Activated CD4-positive, CD25-positive, alpha-beta regulatory T cell treated with anti-CD3 and anti-CD28 coated beads, Interleukin-2, amount 50 U/mL, for 16 hours (primary cell): ENCODE measurements around the gene COPS6.

Source experiments
- DNase-seq: peaks from one replicate; pipeline ENCODE4 v3.0.0-alpha.2; 2020; ENCODE audit warnings: low read depth, low spot score

COPS6 gene

DNA sequence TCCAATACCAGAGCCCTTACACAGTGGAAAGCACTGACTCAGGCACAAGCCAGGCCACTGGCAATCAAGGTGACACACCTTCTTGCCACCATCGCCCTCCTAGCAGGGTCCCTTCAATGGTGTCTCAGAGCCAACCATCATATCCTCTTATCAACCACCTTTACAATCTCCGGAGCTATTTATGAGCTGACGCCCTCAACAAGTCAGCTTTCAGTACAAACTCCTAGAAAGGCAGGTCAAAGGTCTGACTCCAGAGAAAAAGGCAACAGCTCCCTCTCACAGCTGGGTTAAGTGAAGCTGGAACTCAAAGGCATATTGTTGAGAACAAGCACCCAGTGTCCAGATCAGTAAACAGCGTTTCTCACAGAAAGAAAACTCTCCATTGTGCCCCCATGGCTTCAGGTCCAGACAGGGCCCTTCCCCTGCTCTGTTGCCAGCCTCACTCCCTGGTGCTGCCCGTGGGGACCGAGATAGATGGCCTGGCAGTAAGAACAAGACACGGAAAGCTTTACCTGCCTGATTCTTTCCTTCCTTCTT is 9.7 kb upstream of the COPS6 start:
- DNase-seq, result no peak

DNA sequence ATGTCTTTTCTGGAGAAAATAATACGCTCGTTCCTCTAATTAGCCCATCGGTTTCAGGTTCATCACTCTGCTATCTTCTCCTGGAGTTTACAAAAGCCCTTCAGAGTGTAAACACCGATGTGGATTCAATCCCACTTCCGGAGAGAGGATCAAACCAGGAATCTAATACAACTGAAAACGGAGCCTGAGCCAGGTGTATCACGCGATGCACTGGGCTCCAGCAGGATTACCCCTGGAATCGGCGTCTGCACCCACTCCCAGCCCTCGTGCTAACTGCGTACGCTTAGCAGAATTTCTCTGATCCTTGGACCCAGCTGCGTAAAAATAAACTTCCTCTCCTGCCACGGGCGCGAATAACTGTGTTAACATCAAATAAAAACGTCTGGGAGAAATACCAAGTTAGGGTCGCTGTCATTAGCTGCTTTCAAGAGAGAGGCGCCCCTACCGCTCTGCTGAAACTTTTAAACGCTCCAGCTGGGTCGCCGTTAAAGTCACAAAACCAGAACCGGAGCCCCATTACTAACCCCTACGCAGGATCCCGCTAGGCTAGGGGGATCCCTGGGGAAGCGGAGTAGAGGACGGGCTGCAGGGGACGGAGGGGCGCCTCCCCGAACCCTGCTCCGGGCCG is 7.7 kb upstream of the COPS6 start:
- DNase-seq, result no peak

DNA sequence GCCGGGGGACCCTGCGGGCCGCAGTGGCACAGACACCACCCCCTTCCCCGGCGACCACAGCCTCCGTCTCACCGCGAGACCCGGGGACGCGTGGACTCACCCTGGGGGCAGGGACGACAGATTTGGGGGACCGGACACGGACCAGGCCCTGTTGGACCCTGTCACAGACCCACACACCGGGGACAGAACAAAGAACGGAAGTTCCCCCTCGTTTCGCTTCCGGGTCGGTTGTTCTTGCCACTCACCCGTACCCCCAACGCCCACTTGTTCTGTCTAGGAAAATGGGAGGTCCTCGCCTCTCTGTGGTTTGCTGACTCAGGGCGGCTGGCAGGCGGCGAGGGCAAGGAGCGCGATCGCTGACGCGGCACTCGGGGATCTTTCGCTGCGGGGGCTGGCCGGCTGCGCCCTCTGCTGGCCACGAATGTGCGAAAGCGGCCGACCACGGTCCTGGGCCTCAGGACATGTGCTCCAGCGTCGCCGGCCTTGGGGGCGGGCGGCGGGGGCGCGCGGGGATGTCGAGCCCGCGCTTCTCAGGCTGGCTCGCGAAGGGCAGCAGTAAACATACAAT is 7.2 kb upstream of the COPS6 start, which contains the start of gene ZNF3:
ZNF3 (minus strand) TSS at position 189 of the 568 bp plus-strand sequence. CDS start 4,366 bp downstream, outside the sequence.
- peak; percentile 96 for DNase-seq

DNA sequence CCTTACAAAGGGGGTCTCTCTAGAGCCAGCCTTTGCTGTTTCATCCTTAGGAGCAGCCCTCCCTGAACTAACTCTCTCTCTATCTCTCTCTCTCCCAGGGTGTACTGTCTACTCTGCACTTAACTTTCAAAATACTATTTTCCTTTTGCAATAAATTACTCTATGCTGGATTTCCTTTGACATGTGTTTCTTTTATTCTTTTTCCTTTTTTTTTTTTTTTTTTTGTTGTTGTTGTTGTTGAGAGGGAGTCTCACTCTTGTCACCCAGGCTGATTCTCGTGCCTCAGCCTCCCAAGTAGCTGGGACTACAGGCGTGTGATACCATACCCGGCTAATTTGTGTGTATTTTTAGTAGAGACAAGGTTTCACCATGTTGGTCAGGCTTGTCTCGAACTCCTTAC is 5.8 kb upstream of the COPS6 start:
- no peak for DNase-seq

DNA sequence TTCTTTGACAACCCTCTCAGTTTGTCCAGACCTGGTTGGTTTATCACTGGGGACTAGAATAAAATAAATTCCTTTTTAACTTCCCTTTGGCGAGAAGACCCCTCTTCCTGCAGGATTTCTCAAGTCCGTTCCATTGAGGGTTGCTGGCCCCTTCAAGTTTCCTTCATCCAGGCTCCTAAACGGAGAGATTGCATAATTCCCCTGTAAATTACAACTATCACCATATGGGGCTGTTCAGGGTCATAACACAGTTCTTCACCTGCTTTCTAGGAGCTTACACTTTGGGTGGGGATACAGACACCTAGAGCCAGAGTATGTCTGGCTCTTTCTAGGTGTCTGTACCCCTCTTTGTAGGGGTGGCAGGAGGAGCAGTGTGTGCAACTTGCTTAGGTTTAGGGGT is 3.3 kb upstream of the COPS6 start:
- no peak for DNase-seq

GRCh38 chr7:100087055-100087750 is 1.6 kb upstream of the COPS6 start:
- DNase-seq, result no peak

DNA sequence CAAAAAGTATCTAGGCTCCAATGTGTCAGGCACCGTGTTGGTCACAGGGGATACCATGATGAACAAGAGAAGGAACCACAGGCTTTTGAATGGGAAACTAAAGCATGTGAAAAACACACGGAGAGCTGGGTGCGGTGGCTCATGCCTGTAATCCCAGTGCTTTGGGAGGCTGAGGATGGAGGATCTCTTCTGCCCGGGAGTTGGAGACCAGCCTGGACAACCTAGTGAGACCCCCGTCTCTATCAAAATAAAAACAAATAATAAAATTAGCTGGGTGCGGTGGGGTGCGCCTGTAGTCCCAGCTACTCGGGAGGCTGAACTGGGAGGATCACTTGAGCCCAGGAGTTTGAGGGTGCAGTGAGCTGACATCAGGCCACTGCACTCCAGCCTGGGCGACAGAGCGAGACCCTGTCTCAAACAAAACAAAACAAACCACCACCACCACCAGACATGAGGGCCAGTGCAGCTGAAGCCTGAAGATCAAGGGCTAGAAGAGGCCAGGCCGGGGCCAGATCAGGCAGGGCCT is 611 bp upstream of the COPS6 start:
- DNase-seq, result no peak

DNA sequence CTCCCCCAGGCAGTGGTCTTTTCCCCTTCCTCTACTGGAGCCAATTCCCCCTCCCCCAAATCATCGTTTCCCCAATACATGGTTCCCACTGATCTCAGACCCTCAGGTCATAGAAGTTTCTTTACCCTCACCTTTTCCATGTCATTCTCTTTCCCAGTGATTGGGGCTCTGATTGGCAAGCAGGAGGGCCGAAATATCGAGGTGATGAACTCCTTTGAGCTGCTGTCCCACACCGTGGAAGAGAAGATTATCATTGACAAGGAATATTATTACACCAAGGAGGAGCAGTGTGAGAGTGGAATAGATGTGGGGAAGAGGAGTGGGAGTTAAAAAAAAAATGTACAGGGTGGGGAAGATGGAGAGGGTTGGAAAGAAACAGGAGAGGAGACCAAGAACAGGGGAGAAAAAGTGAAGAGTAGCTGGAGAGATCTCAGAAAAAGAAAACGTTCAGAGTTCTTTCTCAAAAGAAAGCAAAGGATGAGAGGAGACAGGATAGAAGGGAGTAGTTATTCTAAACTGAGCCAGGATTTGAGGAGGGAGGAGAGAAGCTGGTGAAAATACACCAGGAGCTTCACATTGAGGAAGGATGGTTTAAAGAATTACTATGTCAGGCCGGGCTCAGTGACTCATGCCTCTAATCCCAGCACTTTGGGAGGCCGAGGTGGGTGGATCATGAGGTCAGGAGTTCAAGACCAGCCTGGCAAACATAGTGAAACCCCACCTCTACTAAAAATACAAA is 858 bp downstream of the COPS6 start:
- no peak for DNase-seq

GRCh38 chr7:100090527-100091410 is 2.0 kb downstream of the COPS6 start:
- no peak for DNase-seq

- DNase-seq, result no peak
These were observed 2.8 kb downstream of the COPS6 start for GRCh38 chr7:100091411-100092181.

GRCh38 chr7:100093054-100093453 is 4.3 kb downstream of the COPS6 start:
- DNase-seq, result no peak

DNA sequence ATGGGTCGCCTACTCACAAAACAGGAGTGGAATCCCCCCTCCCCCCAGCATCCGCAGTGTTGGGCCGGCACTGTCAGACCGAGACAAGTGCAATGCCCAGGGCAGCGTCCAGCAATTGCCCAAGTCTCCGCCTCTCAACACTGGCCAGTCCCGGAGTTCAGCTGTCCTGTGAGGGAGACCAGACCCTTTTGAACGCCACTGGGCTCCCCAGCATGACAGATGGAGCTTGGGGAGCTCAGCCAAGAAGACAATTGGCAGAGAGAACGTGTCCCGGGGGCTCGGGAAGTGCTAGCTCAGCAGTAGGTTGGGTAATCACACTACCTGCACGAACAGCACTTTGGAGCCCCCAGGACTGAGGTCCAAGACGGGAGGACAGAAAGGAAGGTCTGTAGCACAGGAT is 4.7 kb downstream of the COPS6 start:
- DNase-seq, result no peak

DNA sequence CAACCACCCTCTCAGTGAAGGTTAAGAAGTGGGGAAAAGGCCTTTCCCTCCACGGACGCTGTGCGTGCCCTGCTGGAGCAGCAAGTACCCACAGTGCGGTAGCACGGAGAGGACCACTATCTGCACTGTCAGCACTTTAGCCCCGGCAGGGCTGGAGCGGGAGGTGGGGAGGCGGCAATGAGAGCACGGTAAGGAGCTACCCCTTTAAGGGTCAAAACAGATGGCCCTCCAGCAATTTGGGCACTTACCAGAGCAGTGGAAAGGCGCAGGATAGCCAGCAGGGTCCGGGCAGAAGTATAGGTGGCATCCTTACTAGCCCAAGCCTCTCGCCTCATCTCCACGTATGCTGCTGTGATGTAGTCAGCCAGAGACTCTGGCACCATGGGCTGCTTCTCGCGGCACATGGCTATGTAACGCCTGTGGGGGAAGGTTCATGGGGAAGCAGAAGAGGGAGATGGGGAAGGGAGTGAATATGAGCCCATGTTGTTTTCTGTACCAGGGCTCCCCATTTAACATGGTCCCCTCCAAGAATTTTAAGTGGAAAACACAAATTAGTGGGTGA is 5.2 kb downstream of the COPS6 start:
- DNase-seq, result no peak

DNA sequence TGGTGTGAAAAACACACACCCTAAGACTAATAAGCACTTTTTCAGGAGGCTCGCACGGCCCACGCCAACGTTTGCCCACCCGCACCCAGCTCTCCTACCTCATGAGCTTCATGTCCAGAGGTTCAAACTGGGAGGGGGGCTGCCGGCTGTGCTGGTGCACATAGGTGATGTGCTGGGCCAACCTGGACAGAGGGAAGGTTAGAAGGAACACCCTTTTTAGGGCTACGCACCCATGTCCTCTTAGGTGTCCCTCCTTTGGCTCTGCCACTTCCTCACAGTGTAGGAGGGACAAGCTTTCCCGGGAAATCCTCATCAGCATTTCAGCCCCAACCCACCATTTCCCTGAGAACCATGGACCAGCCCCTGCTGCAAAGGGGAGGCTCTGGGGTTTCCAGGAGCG is 6.5 kb downstream of the COPS6 start:
- no peak for DNase-seq

DNA sequence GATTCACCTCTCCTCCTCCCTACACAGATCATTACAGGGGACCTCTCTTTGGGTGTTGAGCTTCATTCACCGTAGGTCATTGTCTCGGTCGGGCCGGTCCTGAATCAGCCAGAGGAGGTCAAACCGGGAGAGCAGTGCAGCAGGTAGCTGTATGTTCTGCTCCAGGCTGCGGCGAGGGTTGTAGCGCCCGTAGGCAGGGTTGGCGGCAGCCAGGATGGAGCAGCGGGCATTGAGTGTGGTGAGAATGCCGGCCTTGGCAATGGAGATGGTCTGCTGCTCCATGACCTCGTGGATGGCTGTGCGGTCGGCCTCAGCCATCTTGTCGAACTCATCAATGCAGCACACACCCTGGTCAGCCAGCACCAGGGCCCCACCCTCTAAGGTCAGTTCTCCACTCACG is 6.9 kb downstream of the COPS6 start:
- no peak for DNase-seq

DNA sequence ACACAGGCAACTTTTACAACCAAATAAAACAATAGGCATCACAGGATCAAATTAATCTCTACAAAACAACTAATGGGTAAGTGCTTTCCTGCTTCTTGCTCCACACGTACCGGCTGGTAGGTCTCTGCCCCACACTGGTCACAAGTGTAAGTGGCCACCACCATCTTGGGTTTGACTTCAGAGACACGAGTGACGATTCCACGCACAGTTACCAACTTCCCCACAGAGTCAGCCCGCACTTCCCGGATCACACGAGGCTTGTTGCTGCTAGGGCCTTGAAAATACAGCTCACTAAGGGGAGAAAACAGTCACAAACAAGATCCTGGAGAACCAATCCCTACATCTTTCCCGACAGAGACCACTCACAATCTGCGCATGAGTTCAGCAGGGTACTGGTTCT is 10.1 kb downstream of the COPS6 start:
- DNase-seq, result no peak

DNA sequence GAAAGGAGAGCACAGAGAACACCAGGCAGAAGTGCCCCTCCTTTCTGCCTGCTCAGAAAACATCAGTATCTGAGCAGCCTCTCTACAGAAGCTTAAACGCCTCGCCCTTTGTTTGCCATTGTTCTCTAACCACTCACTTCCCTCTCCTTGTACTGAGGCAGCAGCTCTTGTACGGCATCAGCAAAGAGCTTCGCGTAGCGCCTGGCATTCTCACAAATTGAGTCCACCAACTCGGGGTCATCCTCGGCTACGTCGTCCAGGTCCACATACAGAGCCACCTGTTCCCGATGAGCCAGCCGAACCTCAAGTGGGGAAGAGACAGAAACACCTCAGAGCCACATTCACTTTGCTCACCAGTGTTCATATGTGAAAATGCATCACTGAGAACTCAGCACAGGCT is 10.7 kb downstream of the COPS6 start:
- no peak for DNase-seq

DNA sequence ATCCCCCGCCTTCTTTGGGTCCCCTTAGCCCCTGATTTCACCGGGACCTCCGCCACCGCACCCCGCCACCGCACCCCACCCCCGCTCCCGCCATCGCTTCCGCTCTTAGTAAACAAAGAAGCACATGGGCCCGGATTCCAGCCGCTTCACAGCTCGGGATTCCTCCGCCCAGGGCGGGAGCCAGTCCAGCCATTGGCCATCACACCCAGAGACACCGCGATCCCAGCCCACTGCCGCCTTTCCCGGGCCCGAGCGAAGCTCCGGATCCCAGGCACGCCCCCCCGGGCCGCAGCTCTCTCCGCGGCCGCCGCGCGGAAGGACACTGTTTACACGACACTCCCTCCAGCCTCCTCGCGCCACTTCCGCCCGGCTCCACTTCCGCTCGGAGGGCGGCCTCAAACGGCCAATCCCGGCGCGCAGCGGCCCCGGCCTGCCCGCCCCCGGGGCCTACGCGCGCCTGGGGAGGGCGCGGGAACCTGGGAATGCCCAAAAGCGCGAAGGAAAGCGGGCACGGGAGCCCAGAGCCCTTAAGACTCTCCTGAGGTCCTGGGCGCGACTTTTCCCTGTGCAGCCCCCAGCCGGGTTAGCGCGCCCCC is 11.7 kb downstream of the COPS6 start:
- peak; percentile 69 for DNase-seq
